Esophagus mucosa (tissue), 1 donor: ENCODE data around the gene FBXO8. TPM values are rescaled to one million over a fixed set of nuclear protein-coding genes. Genes with fewer than 3 reads are reported as not detected.

Experiments used
- ATAC-seq: fragments of 200-7000 bp; cut with Tn5 transposase; one replicate; pipeline ENCODE4 v1.9.1; 2020
- total RNA-seq: library from RNA; stranded (reverse); gene quantifications from one replicate; pipeline ENCODE4 v1.2.4, GENCODE V29; 2023
- donor health status: DM: yes; HTN: yes; CAD: no.

FBXO8 gene
- total RNA-seq, 1 donor from 2014 or later, result 21.9 TPM

DNA sequence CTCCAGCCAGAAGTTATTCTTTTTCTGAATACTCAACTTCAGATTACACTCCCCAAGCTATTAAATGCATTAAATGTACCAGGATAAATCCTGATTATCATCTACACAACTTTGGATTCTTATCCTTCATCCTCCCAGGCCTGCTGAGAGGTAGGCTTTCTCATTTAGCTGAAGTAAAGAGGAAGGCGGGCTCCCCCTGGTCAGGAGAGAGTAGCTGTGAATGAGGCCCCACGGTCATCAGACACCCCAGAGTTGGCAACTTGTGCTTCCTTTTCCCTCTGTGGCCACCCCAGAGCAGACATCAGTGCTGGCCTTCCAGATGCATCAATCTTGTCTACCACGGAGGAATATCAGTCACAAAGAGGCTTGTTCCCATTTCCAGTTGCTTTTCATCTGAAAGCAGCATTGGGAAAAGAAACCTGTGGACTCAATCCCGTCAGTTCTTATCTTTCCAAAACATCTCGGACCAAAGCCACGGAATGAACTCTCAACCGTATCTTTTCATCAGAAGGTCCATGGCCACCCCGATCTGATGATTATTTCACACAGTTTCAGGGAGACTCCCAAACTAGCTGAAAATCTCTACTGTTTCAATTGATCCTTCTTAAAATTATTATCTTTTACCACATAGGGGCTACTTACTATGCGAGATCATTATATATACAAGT is 79.2 kb downstream of the FBXO8 start:
- ATAC-seq, result no peak

DNA sequence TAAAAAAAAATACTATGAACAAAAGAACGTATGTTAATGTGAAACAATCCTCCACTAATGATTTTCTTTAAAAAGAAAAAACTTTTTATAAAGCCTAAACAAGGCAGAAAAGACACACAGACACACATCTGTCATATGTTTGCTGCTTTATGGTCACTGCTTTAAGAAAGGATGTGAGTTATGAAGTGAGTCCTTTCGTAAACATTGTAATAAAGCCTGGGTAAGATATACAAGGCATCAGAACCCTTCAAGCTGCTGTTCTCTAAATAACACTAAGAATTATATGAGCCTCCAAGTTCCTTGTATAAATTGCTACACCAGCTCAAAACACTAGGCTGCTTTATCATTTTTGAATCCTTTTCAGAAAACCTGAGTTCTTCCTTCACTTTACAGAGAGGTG is 81.6 kb downstream of the FBXO8 start:
- no peak for ATAC-seq

DNA sequence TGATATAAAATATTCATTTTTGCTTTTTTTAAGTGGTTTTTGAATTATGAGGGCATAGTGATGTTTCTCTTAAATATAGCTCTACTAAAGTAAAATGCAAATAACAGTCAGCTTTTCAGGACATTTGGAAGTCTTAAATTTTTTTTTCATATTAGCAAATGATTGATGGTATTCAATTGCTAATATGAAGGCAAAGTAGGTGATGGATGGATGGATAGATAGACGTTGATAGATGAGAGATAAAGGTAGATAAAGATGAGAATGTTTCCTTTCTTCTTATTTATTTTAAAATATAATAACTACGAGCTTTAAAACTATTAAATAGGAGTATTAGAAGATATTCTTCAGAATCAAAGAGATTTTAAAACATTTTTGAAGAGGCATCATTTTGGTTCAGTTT is 83.7 kb downstream of the FBXO8 start:
- ATAC-seq, result no peak

DNA sequence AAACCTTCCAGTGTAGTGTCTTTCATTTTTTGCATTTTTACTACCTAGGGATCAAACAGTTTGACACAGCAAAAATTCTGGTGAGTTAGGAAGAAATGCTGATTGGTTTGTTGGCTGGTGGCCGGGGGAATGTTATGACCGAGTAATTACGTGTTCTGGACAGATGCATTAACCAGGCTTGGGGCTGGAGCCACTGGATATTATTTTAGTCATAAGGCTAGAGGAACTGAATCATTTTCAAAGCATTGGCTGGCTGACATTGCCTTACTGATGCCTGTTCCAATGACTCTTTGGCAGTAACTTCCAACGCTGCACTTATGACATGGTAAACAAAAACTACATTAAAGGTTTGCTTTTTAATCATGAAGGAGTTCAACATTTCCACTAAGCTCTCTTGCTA is 84.6 kb downstream of the FBXO8 start:
- ATAC-seq, result no peak

DNA sequence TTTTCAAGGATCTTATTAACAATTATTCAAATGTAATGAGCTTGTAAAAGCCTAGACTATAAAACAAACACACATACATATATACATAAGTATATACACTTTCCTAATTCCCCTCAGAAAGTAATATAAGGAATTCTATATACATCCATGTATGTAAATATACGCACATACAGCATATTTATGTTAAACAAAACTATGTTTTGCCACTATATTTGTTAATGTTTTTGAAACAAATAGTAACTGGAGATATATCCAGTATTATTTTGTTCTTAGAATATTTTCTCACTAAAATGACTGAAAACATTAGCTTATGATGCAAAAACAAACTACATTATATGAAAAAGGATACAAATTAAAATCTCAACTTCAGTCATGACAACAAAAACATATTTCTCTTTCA is 85.1 kb downstream of the FBXO8 start:
- no peak for ATAC-seq

DNA sequence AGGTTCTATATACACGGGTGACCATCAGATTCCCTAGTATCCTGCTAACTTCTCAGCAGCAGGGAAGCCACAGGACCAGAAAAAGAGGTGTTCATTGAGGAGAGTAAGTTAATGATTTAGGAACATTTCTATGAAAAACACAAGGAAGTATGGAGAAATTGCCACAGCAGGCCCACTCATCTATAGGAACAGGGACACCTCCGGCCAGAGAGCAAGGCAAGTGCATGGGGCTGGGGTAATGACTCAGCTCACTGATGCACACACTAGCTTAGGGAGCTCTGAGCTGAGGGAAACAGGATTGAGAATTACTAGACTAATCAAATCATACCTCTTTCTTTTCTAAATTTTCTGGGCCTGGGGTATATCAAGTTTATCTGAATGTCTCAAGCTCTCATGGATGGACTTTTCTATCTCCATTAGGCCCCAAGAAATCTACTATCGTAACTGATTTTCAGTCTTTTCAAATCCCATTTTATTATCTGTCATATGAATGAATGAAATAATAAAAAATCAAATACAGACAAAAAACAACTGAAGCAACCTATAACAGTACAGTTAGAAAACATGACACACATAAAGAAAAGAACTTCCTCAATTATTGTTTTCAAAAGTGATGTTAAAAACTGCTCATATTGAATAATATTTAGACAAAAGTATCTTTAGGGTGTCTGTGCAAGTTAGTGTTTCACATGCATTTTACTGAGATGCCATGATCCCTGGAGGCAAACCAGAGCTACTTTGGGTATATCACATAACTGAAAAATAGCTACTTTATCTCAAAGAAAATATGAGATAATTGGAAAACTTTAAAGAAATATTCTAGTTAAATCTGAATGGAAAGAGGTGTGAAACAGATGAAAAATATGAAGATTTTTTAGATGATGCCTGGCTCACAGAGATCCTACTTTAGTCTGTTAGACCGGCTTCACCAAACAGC is 89.8 kb downstream of the FBXO8 start:
- ATAC-seq, result no peak

DNA sequence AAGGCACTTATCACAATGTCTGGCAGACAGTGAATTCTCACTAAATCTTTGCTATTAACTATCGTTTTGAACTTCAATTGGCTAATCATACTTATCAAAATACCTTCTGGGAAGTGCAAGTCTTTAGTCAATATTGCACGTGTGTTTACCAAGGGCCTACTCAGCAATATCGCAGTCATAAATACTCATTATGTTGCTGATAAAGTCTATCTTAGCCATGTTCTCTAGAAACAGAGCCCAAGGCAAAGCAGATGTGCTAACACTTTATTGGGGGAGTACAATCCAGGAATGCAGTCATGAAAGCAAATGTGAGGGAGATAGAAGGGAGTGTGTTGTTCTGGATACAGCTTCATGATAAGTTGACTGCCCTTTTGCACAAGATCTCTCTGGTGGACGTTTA is 90.5 kb downstream of the FBXO8 start:
- ATAC-seq, result no peak

DNA sequence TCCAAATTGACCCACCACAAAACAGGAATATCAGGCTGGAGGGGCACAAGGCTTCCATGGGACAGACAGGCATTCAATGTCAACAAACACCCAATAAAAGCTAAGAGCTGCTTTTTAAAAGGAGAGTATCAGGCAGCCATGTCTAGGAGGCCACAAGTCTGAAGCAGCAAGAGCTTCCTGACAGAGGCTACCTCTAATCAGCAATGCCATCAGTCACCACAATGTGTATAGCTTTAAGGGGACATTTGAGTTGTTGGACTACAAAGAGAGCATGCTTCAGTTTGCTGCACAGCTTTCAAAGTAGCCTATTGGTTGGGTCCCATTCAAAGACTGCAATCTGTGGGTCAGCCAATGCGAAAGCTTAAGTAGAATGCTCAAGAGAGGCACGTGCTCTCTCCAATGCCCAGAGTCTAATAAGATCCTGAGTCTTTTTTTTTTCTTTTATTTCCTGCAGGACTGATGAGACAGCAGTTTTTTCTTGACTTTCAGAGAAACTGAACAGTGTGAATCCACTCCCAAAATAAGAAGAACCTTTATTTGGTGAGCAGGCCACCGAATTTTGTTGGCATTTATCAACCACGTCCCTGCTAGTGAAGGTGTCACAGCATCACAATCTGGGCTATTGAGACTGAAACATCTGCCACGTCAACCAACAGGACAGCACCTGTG is 92.5 kb downstream of the FBXO8 start:
- ATAC-seq, result no peak

DNA sequence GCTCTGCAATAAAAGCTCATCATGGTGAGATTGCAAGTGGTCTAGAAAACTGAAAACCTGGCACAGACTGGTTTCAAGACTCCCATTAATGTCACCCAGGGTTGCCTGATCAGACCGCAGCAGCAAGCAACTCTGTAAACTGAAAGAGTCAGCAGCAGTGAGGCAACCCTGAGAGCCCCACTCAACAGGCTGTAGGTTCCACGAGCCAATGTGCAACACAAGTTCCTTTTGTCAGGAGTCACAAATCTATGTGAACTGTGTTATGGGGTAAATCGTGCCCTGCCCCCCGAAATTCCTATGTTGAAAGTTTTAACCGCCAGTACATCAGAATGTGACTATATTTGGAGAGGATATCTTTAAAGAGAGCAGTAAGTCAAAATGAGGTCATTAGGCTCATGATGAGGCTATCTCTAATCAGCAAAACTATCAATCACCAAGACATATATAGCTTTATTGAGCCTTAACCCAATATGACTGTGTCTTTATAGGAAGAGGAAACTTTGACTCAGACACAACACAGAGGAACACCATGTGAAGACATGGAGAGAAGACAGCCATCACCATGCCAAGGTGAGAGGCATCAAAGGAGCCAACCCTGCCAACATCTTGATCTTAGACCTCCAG is 94.0 kb downstream of the FBXO8 start:
- no peak for ATAC-seq

Other genes with a start within 250 kb of the FBXO8 start
- gene CEP44, start 244 bp upstream of the FBXO8 start, total RNA-seq, result 9.9 TPM
- gene HPGD, start 238.8 kb upstream of the FBXO8 start, total RNA-seq, result 50.5 TPM